Measurements from ENCODE around the gene LRRC4C.

LRRC4C gene

DNA sequence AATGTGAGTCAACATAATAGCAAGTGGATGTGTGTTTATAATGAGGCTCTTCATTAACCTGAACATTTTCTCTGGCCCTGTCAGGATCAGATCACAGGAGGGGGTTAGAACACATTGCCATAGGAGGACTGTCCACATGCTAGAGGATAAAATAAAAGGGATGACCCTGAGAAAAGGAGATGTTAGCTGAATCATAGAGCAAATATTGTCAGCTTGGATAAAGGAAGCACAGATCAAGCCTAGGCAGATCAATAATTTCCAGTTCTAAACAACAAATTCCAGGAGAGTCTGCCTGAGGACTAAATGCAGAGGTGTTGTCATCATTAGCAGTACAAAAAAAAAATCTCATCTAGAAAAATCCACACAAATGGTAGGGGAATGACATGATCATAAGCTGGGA lies 337.9 kb downstream of the LRRC4C start:
- H3K9ac ChIP-seq (ENCODE audit: low read length), result no peak overlapping the region
- no peaks in the 10 kb centered on the region for H3K36me3 ChIP-seq (ENCODE audit: control insufficient read depth, insufficient read depth, low read length)
- no peak overlapping the region for H3K27ac ChIP-seq (ENCODE audit: low read depth, low read length)
- H3K27me3 ChIP-seq (ENCODE audit: control insufficient read depth, insufficient read depth, low read length), result no peaks in the 10 kb centered on the region
- no peaks in the 10 kb centered on the region for H3K4me1 ChIP-seq (ENCODE audit: control insufficient read depth, insufficient read depth, low read length)
- no peak overlapping the region for H3K4me3 ChIP-seq (ENCODE audit: low read length)

DNA sequence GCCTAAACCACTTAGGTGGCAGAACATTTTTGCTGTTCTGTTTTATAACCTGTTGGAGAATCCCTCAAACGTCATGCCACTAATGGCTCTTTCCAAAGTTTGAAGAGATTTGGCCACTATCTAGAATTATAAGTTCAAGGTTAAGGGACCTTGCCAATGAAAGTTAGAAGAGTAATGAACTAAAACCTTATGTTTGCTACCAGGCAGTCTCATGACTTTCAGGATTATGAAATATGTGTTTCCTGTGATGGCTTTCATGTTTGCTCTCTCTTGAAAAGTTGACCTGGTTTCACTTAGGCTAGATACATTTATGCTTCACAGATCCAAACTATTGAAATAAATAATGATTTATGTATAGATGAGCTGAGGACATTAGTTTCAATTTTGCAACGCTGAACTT lies 340.0 kb downstream of the LRRC4C start:
- Histone ChIP-seq H3K4me1 (ENCODE audit: control insufficient read depth, insufficient read depth, low read length) (no peaks in the 10 kb centered on the region), H3K27ac (ENCODE audit: low read depth, low read length) (no peak overlapping the region), H3K27me3 (ENCODE audit: control insufficient read depth, insufficient read depth, low read length) (no peaks in the 10 kb centered on the region), H3K4me3 (ENCODE audit: low read length) (no peak overlapping the region), H3K36me3 (ENCODE audit: control insufficient read depth, insufficient read depth, low read length) (no peaks in the 10 kb centered on the region), H3K9ac (ENCODE audit: low read length) (no peak overlapping the region)

- Histone ChIP-seq H3K4me3 (ENCODE audit: low read length) (no peak overlapping the region), H3K27ac (ENCODE audit: low read depth, low read length) (no peak overlapping the region), H3K4me1 (ENCODE audit: control insufficient read depth, insufficient read depth, low read length) (no peaks in the 10 kb centered on the region), H3K9ac (ENCODE audit: low read length) (no peak overlapping the region), H3K27me3 (ENCODE audit: control insufficient read depth, insufficient read depth, low read length) (no peaks in the 10 kb centered on the region), H3K36me3 (ENCODE audit: control insufficient read depth, insufficient read depth, low read length) (no peaks in the 10 kb centered on the region)
Measured at GRCh38 chr11:41118521-41118920, 340.9 kb downstream of the LRRC4C start.

DNA sequence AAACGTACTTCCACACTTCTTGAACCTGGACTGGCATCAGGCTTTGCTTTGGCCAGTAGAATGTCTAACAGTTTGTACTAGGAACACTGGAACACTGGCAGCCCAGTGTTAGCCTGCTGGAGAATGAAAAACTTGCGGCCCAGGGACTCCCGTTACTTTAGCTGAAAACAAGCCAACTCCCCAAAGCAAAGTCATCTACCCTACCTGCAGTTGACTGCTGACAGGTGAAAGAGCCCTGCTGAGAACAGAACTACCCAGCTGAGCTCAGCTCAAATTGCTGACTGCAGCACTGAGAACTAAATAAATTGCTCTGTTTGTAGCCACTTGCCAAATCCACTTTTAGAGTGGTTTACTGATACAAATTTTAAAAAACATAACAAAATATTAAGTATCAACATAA lies 342.5 kb downstream of the LRRC4C start:
- Histone ChIP-seq H3K4me3 (ENCODE audit: low read length) (no peak overlapping the region), H3K4me1 (ENCODE audit: control insufficient read depth, insufficient read depth, low read length) (no peaks in the 10 kb centered on the region), H3K9ac (ENCODE audit: low read length) (no peak overlapping the region), H3K27me3 (ENCODE audit: control insufficient read depth, insufficient read depth, low read length) (no peaks in the 10 kb centered on the region), H3K36me3 (ENCODE audit: control insufficient read depth, insufficient read depth, low read length) (no peaks in the 10 kb centered on the region), H3K27ac (ENCODE audit: low read depth, low read length) (no peak overlapping the region)

- no peaks in the 10 kb centered on the region for H3K27me3 ChIP-seq (ENCODE audit: control insufficient read depth, insufficient read depth, low read length)
- no peaks in the 10 kb centered on the region for H3K36me3 ChIP-seq (ENCODE audit: control insufficient read depth, insufficient read depth, low read length)
- H3K4me1 ChIP-seq (ENCODE audit: control insufficient read depth, insufficient read depth, low read length), result no peaks in the 10 kb centered on the region
- no peak overlapping the region for H3K27ac ChIP-seq (ENCODE audit: low read depth, low read length)
- no peak overlapping the region for H3K4me3 ChIP-seq (ENCODE audit: low read length)
- H3K9ac ChIP-seq (ENCODE audit: low read length), result no peak overlapping the region
Measured at GRCh38 chr11:41115066-41115465, 344.4 kb downstream of the LRRC4C start.

DNA sequence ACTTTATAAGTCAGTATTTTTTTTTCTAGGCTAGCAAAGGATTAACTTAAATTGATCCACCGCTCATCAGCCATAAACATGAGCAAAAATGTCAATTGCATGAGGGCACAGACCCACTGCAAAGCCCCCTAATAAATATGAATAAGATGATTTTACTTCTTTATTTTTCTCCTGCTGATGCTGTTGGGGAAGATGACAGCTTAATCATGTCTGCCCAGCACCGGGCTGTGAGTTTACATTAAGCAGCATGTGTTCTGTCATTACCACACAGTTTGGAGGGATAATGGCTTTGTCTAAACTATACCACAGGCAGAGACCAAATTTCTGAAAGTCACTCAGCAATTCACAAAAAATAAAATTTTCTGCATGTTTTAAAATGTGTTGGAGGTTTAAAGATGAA lies 346.3 kb downstream of the LRRC4C start:
- Histone ChIP-seq H3K27me3 (ENCODE audit: control insufficient read depth, insufficient read depth, low read length) (no peaks in the 10 kb centered on the region), H3K4me3 (ENCODE audit: low read length) (no peak overlapping the region), H3K27ac (ENCODE audit: low read depth, low read length) (no peak overlapping the region), H3K9ac (ENCODE audit: low read length) (no peak overlapping the region), H3K4me1 (ENCODE audit: control insufficient read depth, insufficient read depth, low read length) (no peaks in the 10 kb centered on the region), H3K36me3 (ENCODE audit: control insufficient read depth, insufficient read depth, low read length) (no peaks in the 10 kb centered on the region)

DNA sequence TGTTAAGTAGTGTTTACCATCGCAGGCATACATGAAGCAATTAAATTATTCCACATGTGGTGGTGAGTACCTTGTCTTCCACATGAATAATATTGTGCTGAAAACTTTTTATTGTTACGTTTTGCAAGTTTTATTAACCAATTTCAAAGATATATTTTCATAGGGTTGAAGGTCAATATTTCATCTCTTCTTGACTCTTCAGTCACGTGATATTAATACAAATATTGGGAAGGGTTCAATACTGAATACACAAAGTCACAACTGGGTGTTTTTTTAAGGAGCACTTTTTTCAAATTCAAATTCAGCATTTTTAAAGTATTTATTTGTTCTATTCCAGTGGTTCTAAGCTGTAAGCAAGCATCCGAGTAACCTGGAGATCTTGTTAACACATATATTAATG lies 348.9 kb downstream of the LRRC4C start:
- Histone ChIP-seq H3K27me3 (ENCODE audit: control insufficient read depth, insufficient read depth, low read length) (no peaks in the 10 kb centered on the region), H3K4me1 (ENCODE audit: control insufficient read depth, insufficient read depth, low read length) (no peaks in the 10 kb centered on the region), H3K36me3 (ENCODE audit: control insufficient read depth, insufficient read depth, low read length) (no peaks in the 10 kb centered on the region), H3K9ac (ENCODE audit: low read length) (no peak overlapping the region), H3K4me3 (ENCODE audit: low read length) (no peak overlapping the region), H3K27ac (ENCODE audit: low read depth, low read length) (no peak overlapping the region)

- H3K9ac ChIP-seq (ENCODE audit: low read length), result no peak overlapping the region
- no peaks in the 10 kb centered on the region for H3K36me3 ChIP-seq (ENCODE audit: control insufficient read depth, insufficient read depth, low read length)
- no peak overlapping the region for H3K4me3 ChIP-seq (ENCODE audit: low read length)
- no peaks in the 10 kb centered on the region for H3K4me1 ChIP-seq (ENCODE audit: control insufficient read depth, insufficient read depth, low read length)
- no peaks in the 10 kb centered on the region for H3K27me3 ChIP-seq (ENCODE audit: control insufficient read depth, insufficient read depth, low read length)
- H3K27ac ChIP-seq (ENCODE audit: low read depth, low read length), result no peak overlapping the region
Measured at GRCh38 chr11:41102471-41102870, 357.0 kb downstream of the LRRC4C start.

DNA sequence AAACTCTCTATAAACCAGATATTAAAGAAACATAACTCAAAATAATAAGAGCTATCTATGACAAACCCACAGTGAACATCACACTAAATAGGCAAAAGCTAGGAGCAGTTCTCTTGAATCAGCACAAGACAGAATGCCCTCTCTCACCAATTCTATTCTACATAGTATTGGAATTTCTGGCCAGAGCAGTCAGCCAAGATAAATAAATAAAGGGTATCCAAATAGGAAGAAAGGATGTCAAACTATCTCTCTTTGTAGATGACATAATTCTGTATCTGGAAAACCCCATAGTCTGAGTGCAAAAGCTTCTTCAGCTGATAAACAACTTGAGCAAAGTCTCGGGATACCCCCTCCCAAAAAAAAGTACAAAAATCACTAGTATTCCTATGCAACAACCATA lies 359.8 kb downstream of the LRRC4C start:
- H3K9ac ChIP-seq (ENCODE audit: low read length), result no peak overlapping the region
- H3K4me1 ChIP-seq (ENCODE audit: control insufficient read depth, insufficient read depth, low read length), result no peaks in the 10 kb centered on the region
- no peak overlapping the region for H3K4me3 ChIP-seq (ENCODE audit: low read length)
- H3K36me3 ChIP-seq (ENCODE audit: control insufficient read depth, insufficient read depth, low read length), result no peaks in the 10 kb centered on the region
- H3K27ac ChIP-seq (ENCODE audit: low read depth, low read length), result no peak overlapping the region
- no peaks in the 10 kb centered on the region for H3K27me3 ChIP-seq (ENCODE audit: control insufficient read depth, insufficient read depth, low read length)

DNA sequence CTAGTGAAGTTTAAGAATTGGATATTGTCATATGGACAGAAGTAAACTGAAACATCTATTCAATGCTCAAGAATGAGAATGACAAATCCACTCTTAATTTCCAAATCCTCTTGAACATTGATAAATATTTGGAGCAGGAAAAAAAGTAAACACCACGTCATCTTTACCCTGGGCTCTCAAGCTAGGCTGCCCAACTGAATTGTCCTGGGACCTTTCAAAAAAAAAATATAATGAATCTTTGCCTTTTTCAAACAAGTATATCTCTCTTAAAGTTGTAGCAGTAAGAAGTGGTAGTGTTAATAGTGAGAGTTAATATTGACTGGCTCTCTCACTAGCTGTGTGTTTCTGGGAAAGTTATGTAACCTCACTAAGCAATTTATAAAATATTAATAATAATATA lies 374.3 kb downstream of the LRRC4C start:
- Histone ChIP-seq H3K4me1 (ENCODE audit: control insufficient read depth, insufficient read depth, low read length) (no peaks in the 10 kb centered on the region), H3K27me3 (ENCODE audit: control insufficient read depth, insufficient read depth, low read length) (no peaks in the 10 kb centered on the region), H3K27ac (ENCODE audit: low read depth, low read length) (no peak overlapping the region), H3K4me3 (ENCODE audit: low read length) (no peak overlapping the region), H3K9ac (ENCODE audit: low read length) (no peak overlapping the region), H3K36me3 (ENCODE audit: control insufficient read depth, insufficient read depth, low read length) (no peaks in the 10 kb centered on the region)

DNA sequence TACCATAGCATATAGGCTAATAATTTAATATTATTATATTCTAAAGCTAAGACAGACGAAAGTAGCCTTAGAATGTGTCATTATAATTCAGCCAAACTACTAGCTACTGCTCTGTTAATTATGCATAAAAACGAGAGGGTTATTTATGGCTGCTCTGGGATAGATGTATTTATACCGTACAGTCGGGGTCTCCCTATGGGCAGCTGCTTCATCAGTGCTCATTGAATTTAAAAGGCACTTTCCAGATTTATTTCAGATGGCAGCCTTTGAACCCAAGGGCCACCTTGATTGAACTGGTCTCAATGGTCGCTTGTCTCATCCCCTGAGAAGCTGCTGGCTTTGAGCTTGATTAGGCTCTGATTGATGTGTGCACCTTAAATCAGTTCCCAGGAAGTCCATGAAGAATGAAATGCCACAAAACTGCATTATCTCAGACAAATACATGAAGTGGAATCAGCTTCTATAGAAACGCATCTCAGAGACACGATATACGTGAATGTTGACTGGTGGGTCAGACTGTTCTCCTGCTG lies 377.6 kb downstream of the LRRC4C start:
- H3K9ac ChIP-seq (ENCODE audit: low read length), result no peak overlapping the region
- H3K27ac ChIP-seq (ENCODE audit: low read depth, low read length), result no peak overlapping the region

DNA sequence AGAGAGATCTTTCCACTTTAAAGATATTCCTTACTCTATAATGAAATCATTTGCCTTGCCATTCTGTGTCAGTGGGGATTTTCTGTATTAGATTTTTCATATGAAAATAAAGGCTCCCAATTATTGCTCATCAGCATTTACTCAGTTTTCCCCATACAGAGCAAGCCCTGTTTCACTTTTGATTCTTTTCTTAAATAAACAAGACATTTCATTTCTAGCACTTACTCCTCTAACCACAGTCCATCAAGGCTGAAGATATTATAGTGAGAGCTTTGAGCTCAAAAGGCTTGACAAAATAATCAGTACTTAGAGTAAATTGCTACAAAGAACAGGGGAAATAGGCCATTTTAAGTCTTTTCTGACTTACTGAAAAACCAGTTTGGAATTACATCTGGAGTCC lies 385.1 kb downstream of the LRRC4C start:
- no peak overlapping the region for H3K9ac ChIP-seq (ENCODE audit: low read length)
- no peaks in the 10 kb centered on the region for H3K27me3 ChIP-seq (ENCODE audit: control insufficient read depth, insufficient read depth, low read length)
- H3K36me3 ChIP-seq (ENCODE audit: control insufficient read depth, insufficient read depth, low read length), result no peaks in the 10 kb centered on the region
- H3K4me3 ChIP-seq (ENCODE audit: low read length), result no peak overlapping the region
- no peak overlapping the region for H3K27ac ChIP-seq (ENCODE audit: low read depth, low read length)
- no peaks in the 10 kb centered on the region for H3K4me1 ChIP-seq (ENCODE audit: control insufficient read depth, insufficient read depth, low read length)

More for the DNA sequence above, 377.6 kb downstream of the LRRC4C start:
- no peaks in the 10 kb centered on the region for H3K36me3 ChIP-seq (ENCODE audit: control insufficient read depth, insufficient read depth, low read length)
- no peaks in the 10 kb centered on the region for H3K4me1 ChIP-seq (ENCODE audit: control insufficient read depth, insufficient read depth, low read length)
- H3K4me3 ChIP-seq (ENCODE audit: low read length), result no peak overlapping the region
- H3K27me3 ChIP-seq (ENCODE audit: control insufficient read depth, insufficient read depth, low read length), result no peaks in the 10 kb centered on the region

- Histone ChIP-seq H3K4me1 (ENCODE audit: control insufficient read depth, insufficient read depth, low read length) (no peaks in the 10 kb centered on the region), H3K4me3 (ENCODE audit: low read length) (no peak overlapping the region), H3K36me3 (ENCODE audit: control insufficient read depth, insufficient read depth, low read length) (no peaks in the 10 kb centered on the region), H3K27ac (ENCODE audit: low read depth, low read length) (no peak overlapping the region), H3K9ac (ENCODE audit: low read length) (no peak overlapping the region), H3K27me3 (ENCODE audit: control insufficient read depth, insufficient read depth, low read length) (no peaks in the 10 kb centered on the region)
Measured at GRCh38 chr11:41065432-41065831, 394.0 kb downstream of the LRRC4C start.
